ENCODE data around the gene DLST. TPM values are rescaled to one million over a fixed set of nuclear protein-coding genes. Genes with fewer than 3 reads are reported as not detected.

DLST gene
- total and polyA plus RNA-seq, 2 experiments from 2014 or later, result 10.8 to 68.7 TPM

GRCh38 chr14:74915826-74916225 lies 34.1 kb downstream of the DLST start:
- H3K79me2 ChIP-seq, result no peaks in the 10 kb centered on the region
- DNase-seq (ENCODE audit: low spot score), result no peak
- H3K4me3 ChIP-seq, result no peak overlapping the region
- H3K27ac ChIP-seq, result no peak overlapping the region
- H3K9me2 ChIP-seq (replicated peaks; ENCODE audit: insufficient read depth), result no peaks in the 10 kb centered on the region
- WGBS (ENCODE audit: low lambda C conversion rate, missing lambda C conversion rate), result 66% methylated on average over 7 of the region's 7 CpGs
- TF ChIP-seq, protein P1, sequence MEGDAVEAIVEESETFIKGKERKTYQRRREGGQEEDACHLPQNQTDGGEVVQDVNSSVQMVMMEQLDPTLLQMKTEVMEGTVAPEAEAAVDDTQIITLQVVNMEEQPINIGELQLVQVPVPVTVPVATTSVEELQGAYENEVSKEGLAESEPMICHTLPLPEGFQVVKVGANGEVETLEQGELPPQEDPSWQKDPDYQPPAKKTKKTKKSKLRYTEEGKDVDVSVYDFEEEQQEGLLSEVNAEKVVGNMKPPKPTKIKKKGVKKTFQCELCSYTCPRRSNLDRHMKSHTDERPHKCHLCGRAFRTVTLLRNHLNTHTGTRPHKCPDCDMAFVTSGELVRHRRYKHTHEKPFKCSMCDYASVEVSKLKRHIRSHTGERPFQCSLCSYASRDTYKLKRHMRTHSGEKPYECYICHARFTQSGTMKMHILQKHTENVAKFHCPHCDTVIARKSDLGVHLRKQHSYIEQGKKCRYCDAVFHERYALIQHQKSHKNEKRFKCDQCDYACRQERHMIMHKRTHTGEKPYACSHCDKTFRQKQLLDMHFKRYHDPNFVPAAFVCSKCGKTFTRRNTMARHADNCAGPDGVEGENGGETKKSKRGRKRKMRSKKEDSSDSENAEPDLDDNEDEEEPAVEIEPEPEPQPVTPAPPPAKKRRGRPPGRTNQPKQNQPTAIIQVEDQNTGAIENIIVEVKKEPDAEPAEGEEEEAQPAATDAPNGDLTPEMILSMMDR (IDR thresholded peaks at IDR 0.05; ENCODE audit: poor library complexity), result no peak
- no peak for TF ChIP-seq EZH2 (IDR thresholded peaks at IDR 0.05; ENCODE audit: borderline replicate concordance)
- no peak for TF ChIP-seq EZH2phosphoT487 (IDR thresholded peaks at IDR 0.05; ENCODE audit: low read depth, severe bottlenecking, unreplicated experiment)
- H3K4me2 ChIP-seq, result no peak overlapping the region
- H3K36me3 ChIP-seq (replicated peaks; ENCODE audit: insufficient read depth, low read depth), result no peaks in the 10 kb centered on the region
- no peak overlapping the region for H2AFZ ChIP-seq
- H4K20me1 ChIP-seq (ENCODE audit: insufficient read depth, poor library complexity, severe bottlenecking), result no peaks in the 10 kb centered on the region
- no peaks in the 10 kb centered on the region for H3K27me3 ChIP-seq
- H3K9me3 ChIP-seq (ENCODE audit: low read depth), result no peaks in the 10 kb centered on the region
- H3K4me1 ChIP-seq (ENCODE audit: insufficient read depth), result no peaks in the 10 kb centered on the region

DNA sequence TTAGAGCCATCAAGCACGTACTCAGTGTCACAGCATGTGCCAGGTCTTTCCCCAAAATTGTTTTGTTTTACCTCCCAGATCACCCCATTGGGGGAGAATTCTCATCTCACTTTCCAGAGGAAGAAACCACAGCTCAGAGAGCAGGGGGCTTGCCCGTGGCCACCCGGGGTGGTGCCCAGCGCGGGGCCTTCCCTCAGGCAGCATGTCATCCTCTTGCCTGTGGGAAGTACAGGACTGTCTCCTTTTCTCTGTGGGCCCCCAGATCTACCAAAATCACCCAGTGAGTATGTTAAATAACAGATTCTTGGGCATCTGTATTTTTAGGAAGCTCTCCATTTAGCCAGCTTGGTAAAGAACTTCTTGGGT lies 35.4 kb downstream of the DLST start:
- Histone ChIP-seq H3K4me3 (no peak overlapping the region), H3K9me3 (ENCODE audit: low read depth) (no peaks in the 10 kb centered on the region), H3K4me1 (ENCODE audit: insufficient read depth) (no peaks in the 10 kb centered on the region), H3K27me3 (peaks cover 3% of the 10 kb centered on the region), H4K20me1 (ENCODE audit: insufficient read depth, poor library complexity, severe bottlenecking) (no peaks in the 10 kb centered on the region), H2AFZ (no peak overlapping the region), H3K79me2 (no peaks in the 10 kb centered on the region), H3K27ac (no peak overlapping the region), H3K9me2 (replicated peaks; ENCODE audit: insufficient read depth) (no peaks in the 10 kb centered on the region), H3K36me3 (replicated peaks; ENCODE audit: insufficient read depth, low read depth) (no peaks in the 10 kb centered on the region), H3K4me2 (no peak overlapping the region)
- DNase-seq (ENCODE audit: low spot score), result no peak
- 95% methylated on average over 5 of the region's 5 CpGs for WGBS (ENCODE audit: low lambda C conversion rate, missing lambda C conversion rate)
- TF ChIP-seq EZH2phosphoT487 (IDR thresholded peaks at IDR 0.05; ENCODE audit: low read depth, severe bottlenecking, unreplicated experiment), result no peak
- TF ChIP-seq, protein P1 (IDR thresholded peaks at IDR 0.05; ENCODE audit: poor library complexity), result no peak
- no peak for TF ChIP-seq EZH2 (IDR thresholded peaks at IDR 0.05; ENCODE audit: borderline replicate concordance)

- Histone ChIP-seq H3K79me2 (no peaks in the 10 kb centered on the region), H3K9me3 (ENCODE audit: low read depth) (no peaks in the 10 kb centered on the region), H3K4me2 (no peak overlapping the region), H3K4me1 (ENCODE audit: insufficient read depth) (peaks cover 2% of the 10 kb centered on the region), H3K4me3 (no peak overlapping the region), H3K27ac (no peak overlapping the region), H3K36me3 (replicated peaks; ENCODE audit: insufficient read depth, low read depth) (no peaks in the 10 kb centered on the region), H2AFZ (no peak overlapping the region), H3K27me3 (peaks cover 8% of the 10 kb centered on the region), H3K9me2 (replicated peaks; ENCODE audit: insufficient read depth) (no peaks in the 10 kb centered on the region), H4K20me1 (ENCODE audit: insufficient read depth, poor library complexity, severe bottlenecking) (no peaks in the 10 kb centered on the region)
- WGBS (ENCODE audit: low lambda C conversion rate, missing lambda C conversion rate), result 85% methylated on average over 13 of the region's 13 CpGs
- DNase-seq (ENCODE audit: low spot score), result no peak
- TF ChIP-seq EZH2 (IDR thresholded peaks at IDR 0.05; ENCODE audit: borderline replicate concordance) (no peak), EZH2phosphoT487 (IDR thresholded peaks at IDR 0.05; ENCODE audit: low read depth, severe bottlenecking, unreplicated experiment) (no peak)
- TF ChIP-seq, protein P1 (IDR thresholded peaks at IDR 0.05; ENCODE audit: poor library complexity), result no peak
These were observed 35.9 kb downstream of the DLST start for GRCh38 chr14:74917646-74918081.

GRCh38 chr14:74918380-74918779 lies 36.7 kb downstream of the DLST start:
- no peaks in the 10 kb centered on the region for H3K9me2 ChIP-seq (replicated peaks; ENCODE audit: insufficient read depth)
- DNase-seq (ENCODE audit: low spot score), result no peak
- no peak overlapping the region for H2AFZ ChIP-seq
- H3K4me1 ChIP-seq (ENCODE audit: insufficient read depth), result peaks cover 4% of the 10 kb centered on the region
- no peaks in the 10 kb centered on the region for H3K36me3 ChIP-seq (replicated peaks; ENCODE audit: insufficient read depth, low read depth)
- H4K20me1 ChIP-seq (ENCODE audit: insufficient read depth, poor library complexity, severe bottlenecking), result no peaks in the 10 kb centered on the region
- TF ChIP-seq EZH2 (IDR thresholded peaks at IDR 0.05; ENCODE audit: borderline replicate concordance) (no peak), EZH2phosphoT487 (IDR thresholded peaks at IDR 0.05; ENCODE audit: low read depth, severe bottlenecking, unreplicated experiment) (no peak)
- TF ChIP-seq, protein P1 (IDR thresholded peaks at IDR 0.05; ENCODE audit: poor library complexity), result no peak
- peaks cover 12% of the 10 kb centered on the region for H3K27me3 ChIP-seq
- no peaks in the 10 kb centered on the region for H3K9me3 ChIP-seq (ENCODE audit: low read depth)
- H3K27ac ChIP-seq, result no peak overlapping the region
- WGBS (ENCODE audit: low lambda C conversion rate, missing lambda C conversion rate), result 97% methylated on average over 9 of the region's 9 CpGs
- no peak overlapping the region for H3K4me2 ChIP-seq
- no peaks in the 10 kb centered on the region for H3K79me2 ChIP-seq
- H3K4me3 ChIP-seq, result no peak overlapping the region

All from hepatocyte (in vitro differentiated cells).